K562 (cell line): ENCODE measurements around the gene TOM1.
"Not testable (repeated sequence)": the region's sequence is repeated elsewhere in the genome, so short reads cannot be mapped to it uniquely, and the experiment has no call there.

Experiments
- CHD1 ChIP-seq: fragments of 200-600 bp; sonication (generic); IDR thresholded peaks from one replicate; pipeline ENCODE4 v1.6.1; 2012; ENCODE audit warnings: mild to moderate bottlenecking, moderate library complexity, low read length, inconsistent platforms
- CTCF ChIP-seq, 3 experiments: IDR thresholded peaks in 2 of 3; conservative IDR thresholded peaks in 1 of 3; 2 replicates each; pipeline ENCODE4 v1.5.1; 2011 to 2012; ENCODE audit warnings: low read length in 3 of 3, mild to moderate bottlenecking in 3 of 3, control low read depth in 2 of 3, improper control_type of control experiment in 1 of 3, inconsistent platforms in 1 of 3, low read depth in 1 of 3, mixed read lengths in 1 of 3, moderate library complexity in 1 of 3; ENCODE audit not compliant: insufficient read depth in 2 of 3
- DEAF1 ChIP-seq: fragments of 450-650 bp; formaldehyde crosslinking; IDR thresholded peaks from 2 replicates; pipeline ENCODE4 v1.4.0; 2020; ENCODE audit warnings: mild to moderate bottlenecking, moderate library complexity
- HMG20A ChIP-seq: fragments of 450-650 bp; formaldehyde crosslinking; conservative IDR thresholded peaks from 2 replicates; pipeline ENCODE4 v1.4.0; 2020; ENCODE audit warnings: mild to moderate bottlenecking, mixed read lengths
- PKNOX1 ChIP-seq: fragments of 450-650 bp; IDR thresholded peaks from 2 replicates; pipeline ENCODE4 v1.6.1; 2016
- POLR2A ChIP-seq: fragments of 450-650 bp; conservative IDR thresholded peaks from 2 replicates; pipeline ENCODE4 v1.6.1; 2016
- RBBP5 ChIP-seq: fragments of 200-600 bp; sonication (generic); IDR thresholded peaks from 2 replicates; pipeline ENCODE4 v1.6.1; 2012; ENCODE audit warnings: borderline replicate concordance, mild to moderate bottlenecking, low read length, control low read depth, inconsistent platforms; ENCODE audit not compliant: insufficient read depth, poor library complexity, severe bottlenecking
- TRIM25 ChIP-seq: fragments of 450-650 bp; IDR thresholded peaks from 2 replicates; pipeline ENCODE4 v1.7.0; 2016; ENCODE audit warnings: borderline replicate concordance
- ZBTB34 ChIP-seq: fragments of 250-450 bp; sonication (Bioruptor Pico); IDR thresholded peaks from 2 replicates; pipeline ENCODE4 v1.8.0; 2021; ENCODE audit warnings: mild to moderate bottlenecking, moderate library complexity
- TF ChIP-seq, protein P1 (sequence below), 2 experiments: fragments of 450-650 bp; formaldehyde crosslinking in 1 of 2; IDR thresholded peaks; 2 replicates each; pipeline versions ENCODE4 v1.4.0 to v1.6.1; 2014 to 2020; ENCODE audit warnings: mild to moderate bottlenecking in 2 of 2, borderline replicate concordance in 1 of 2, low read depth in 1 of 2
- TF ChIP-seq, protein P2 (sequence below): sonication (generic); formaldehyde crosslinking; IDR thresholded peaks from 2 replicates; pipeline ENCODE4 v1.8.0; 2022; ENCODE audit warnings: mild to moderate bottlenecking, low read depth, missing genetic modification reagents

DNA sequence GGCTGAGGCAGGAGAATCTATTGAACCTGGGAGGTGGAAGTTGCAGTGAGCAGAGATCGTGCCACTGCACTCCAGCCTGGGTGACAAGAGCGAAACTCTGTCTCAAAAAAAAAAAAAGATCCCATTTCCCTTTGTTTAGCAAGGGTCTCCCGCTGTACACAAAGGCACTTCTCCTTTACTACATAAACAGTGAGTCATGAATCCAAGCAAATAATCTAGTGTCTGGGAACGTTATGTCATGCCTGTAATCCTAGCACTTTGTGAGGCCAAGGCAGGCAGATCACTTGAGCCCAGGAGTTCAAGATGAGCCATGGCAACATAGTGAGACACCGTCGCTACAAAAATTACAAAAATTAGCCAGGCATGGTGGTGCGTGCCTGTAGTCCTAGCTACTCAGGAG, 64.5 kb downstream of the TOM1 start:
- TF ChIP-seq, protein P1, sequence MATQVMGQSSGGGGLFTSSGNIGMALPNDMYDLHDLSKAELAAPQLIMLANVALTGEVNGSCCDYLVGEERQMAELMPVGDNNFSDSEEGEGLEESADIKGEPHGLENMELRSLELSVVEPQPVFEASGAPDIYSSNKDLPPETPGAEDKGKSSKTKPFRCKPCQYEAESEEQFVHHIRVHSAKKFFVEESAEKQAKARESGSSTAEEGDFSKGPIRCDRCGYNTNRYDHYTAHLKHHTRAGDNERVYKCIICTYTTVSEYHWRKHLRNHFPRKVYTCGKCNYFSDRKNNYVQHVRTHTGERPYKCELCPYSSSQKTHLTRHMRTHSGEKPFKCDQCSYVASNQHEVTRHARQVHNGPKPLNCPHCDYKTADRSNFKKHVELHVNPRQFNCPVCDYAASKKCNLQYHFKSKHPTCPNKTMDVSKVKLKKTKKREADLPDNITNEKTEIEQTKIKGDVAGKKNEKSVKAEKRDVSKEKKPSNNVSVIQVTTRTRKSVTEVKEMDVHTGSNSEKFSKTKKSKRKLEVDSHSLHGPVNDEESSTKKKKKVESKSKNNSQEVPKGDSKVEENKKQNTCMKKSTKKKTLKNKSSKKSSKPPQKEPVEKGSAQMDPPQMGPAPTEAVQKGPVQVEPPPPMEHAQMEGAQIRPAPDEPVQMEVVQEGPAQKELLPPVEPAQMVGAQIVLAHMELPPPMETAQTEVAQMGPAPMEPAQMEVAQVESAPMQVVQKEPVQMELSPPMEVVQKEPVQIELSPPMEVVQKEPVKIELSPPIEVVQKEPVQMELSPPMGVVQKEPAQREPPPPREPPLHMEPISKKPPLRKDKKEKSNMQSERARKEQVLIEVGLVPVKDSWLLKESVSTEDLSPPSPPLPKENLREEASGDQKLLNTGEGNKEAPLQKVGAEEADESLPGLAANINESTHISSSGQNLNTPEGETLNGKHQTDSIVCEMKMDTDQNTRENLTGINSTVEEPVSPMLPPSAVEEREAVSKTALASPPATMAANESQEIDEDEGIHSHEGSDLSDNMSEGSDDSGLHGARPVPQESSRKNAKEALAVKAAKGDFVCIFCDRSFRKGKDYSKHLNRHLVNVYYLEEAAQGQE (IDR thresholded peaks at IDR 0.05; ENCODE audit: borderline replicate concordance): not testable (repeated sequence)
- TF ChIP-seq, protein P1 (CRISPR knock-in tag; IDR thresholded peaks at IDR 0.05; ENCODE audit: low read depth): not testable (repeated sequence)
- not testable (repeated sequence) for TF ChIP-seq PKNOX1; CHD1; DEAF1 (CRISPR knock-in tag); HMG20A (CRISPR knock-in tag); RBBP5; ZBTB34 (CRISPR knock-in tag); CTCF (IDR thresholded peaks at IDR 0.05 in 2 of 3, conservative IDR thresholded peaks at IDR 0.05 in 1 of 3; ENCODE audit: insufficient read depth in 2 of 3, low read depth in 1 of 3, low read length in 3 of 3); TRIM25; POLR2A
- TF ChIP-seq, protein P2, sequence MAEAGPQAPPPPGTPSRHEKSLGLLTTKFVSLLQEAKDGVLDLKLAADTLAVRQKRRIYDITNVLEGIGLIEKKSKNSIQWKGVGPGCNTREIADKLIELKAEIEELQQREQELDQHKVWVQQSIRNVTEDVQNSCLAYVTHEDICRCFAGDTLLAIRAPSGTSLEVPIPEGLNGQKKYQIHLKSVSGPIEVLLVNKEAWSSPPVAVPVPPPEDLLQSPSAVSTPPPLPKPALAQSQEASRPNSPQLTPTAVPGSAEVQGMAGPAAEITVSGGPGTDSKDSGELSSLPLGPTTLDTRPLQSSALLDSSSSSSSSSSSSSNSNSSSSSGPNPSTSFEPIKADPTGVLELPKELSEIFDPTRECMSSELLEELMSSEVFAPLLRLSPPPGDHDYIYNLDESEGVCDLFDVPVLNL (CRISPR knock-in tag): not testable (repeated sequence)
